GM12878 (cell line): Measurements from ENCODE around the gene PSMA7. TPM values are rescaled to one million over a fixed set of nuclear protein-coding genes. Genes with fewer than 3 reads are reported as not detected.

Source experiments
- ATAC-seq: fragments of 200-7000 bp; cut with Tn5 transposase; 3 replicates; pipeline ENCODE4 v1.9.1; 2020; ENCODE audit warnings: mild to moderate bottlenecking, moderate library complexity
- BruUV-seq: library from RNA; stranded (reverse); fragments of 400-500 nt; replicated peaks from 2 replicates; lab custom pipeline; 2021; lab: Mats Ljungman, UMichigan
- CTCF ChIA-PET: fragments of 300-600 bp; sonication (Branson Sonifier 250); formaldehyde crosslinking; extraction: SDS; loops from one replicate; lab custom pipeline; 2021; ENCODE audit warnings: inconsistent platforms; lab: Yijun Ruan, JAX
- POLR2A ChIA-PET: fragments of 350-600 bp; formaldehyde crosslinking; extraction: SDS; loops from one replicate; lab custom pipeline; 2021; ENCODE audit warnings: inconsistent platforms; lab: Charles Lee
- RAD21 ChIA-PET: fragments of 300-600 bp; sonication (Branson Sonifier 250); formaldehyde crosslinking; loops from one replicate; lab custom pipeline; 2023; ENCODE audit warnings: antibody characterized with exemption; ENCODE audit not compliant: unreplicated experiment; lab: Charles Lee
- SMC1A ChIA-PET: fragments of 300-600 bp; sonication (Branson Sonifier 250); formaldehyde crosslinking; loops from one replicate; lab custom pipeline; 2023; ENCODE audit not compliant: unreplicated experiment, uncharacterized antibody; lab: Charles Lee
- DNase-seq: peaks from one replicate; pipeline ENCODE4 v3.0.0-alpha.2; 2011; ENCODE audit warnings: low read depth, low spot score
- FAIRE-seq: peaks from 3 replicates; lab custom pipeline; 2011; peaks lifted over from hg19 to GRCh38; lab: Jason Lieb, UNC
- H2AFZ ChIP-seq: 2 replicates; pipeline ENCODE4 v1.6.0; 2011; ENCODE audit warnings: low read depth, low read length, control low read depth; ENCODE audit not compliant: control insufficient read depth
- H3K27ac ChIP-seq: 2 replicates; pipeline ENCODE4 v1.5.1; 2011; ENCODE audit warnings: control low read depth; ENCODE audit not compliant: control insufficient read depth, insufficient read depth
- H3K27me3 ChIP-seq, 2 experiments: replicated peaks in 1 of 2; 2 replicates each; pipeline versions ENCODE4 v1.6.0 to v1.6.1; 2011; ENCODE audit warnings: low read length in 1 of 2; ENCODE audit not compliant: control insufficient read depth in 2 of 2, insufficient read depth in 2 of 2
- H3K36me3 ChIP-seq, 2 experiments: 2 replicates each; pipeline ENCODE4 v1.5.1; 2011; ENCODE audit warnings: low read length in 1 of 2; ENCODE audit not compliant: control insufficient read depth in 2 of 2, insufficient read depth in 2 of 2
- H3K4me1 ChIP-seq: 2 replicates; pipeline ENCODE4 v1.6.1; 2011; ENCODE audit warnings: mild to moderate bottlenecking, low read length, moderate library complexity, mixed read lengths; ENCODE audit not compliant: control insufficient read depth, insufficient read depth
- H3K4me2 ChIP-seq: 2 replicates; pipeline ENCODE4 v1.6.0; 2011; ENCODE audit warnings: control low read depth; ENCODE audit not compliant: control insufficient read depth, insufficient read depth
- H3K4me3 ChIP-seq: fragments of 200-600 bp; sonication (generic); 2 replicates; pipeline ENCODE4 v1.5.1; 2016
- H3K79me2 ChIP-seq: 2 replicates; pipeline ENCODE4 v1.6.0; 2011; ENCODE audit warnings: low read length; ENCODE audit not compliant: control insufficient read depth, insufficient read depth
- H3K9ac ChIP-seq: 2 replicates; pipeline ENCODE4 v1.8.0; 2011; ENCODE audit warnings: low read length, control low read depth, mixed read lengths; ENCODE audit not compliant: control insufficient read depth, insufficient read depth
- H3K9me3 ChIP-seq: replicated peaks from 3 replicates; pipeline ENCODE4 v1.5.1; 2011; ENCODE audit warnings: mild to moderate bottlenecking, low read length; ENCODE audit not compliant: control insufficient read depth, insufficient read depth
- H4K20me1 ChIP-seq: 2 replicates; pipeline ENCODE4 v1.6.0; 2011; ENCODE audit not compliant: control insufficient read depth, insufficient read depth
- CTCF ChIP-seq, 3 experiments: IDR thresholded peaks in 2 of 3; conservative IDR thresholded peaks in 1 of 3; 2 replicates each; pipeline ENCODE4 v1.5.1; 2011; ENCODE audit warnings: low read depth in 3 of 3, low read length in 3 of 3, mild to moderate bottlenecking in 3 of 3, control low read depth in 2 of 3, moderate library complexity in 2 of 3, inconsistent platforms in 1 of 3, mixed read lengths in 1 of 3; ENCODE audit not compliant: control insufficient read depth in 2 of 3, insufficient read depth in 1 of 3; ENCODE audit errors: extremely low read depth in 1 of 3
- KLF5 ChIP-seq: fragments of 450-650 bp; IDR thresholded peaks from 2 replicates; pipeline ENCODE4 v1.6.1; 2014; ENCODE audit warnings: mild to moderate bottlenecking; ENCODE audit not compliant: partially characterized antibody
- PKNOX1 ChIP-seq: fragments of 450-650 bp; IDR thresholded peaks from 2 replicates; pipeline ENCODE4 v1.6.1; 2016; ENCODE audit warnings: mild to moderate bottlenecking
- POLR2A ChIP-seq: IDR thresholded peaks from 2 replicates; pipeline ENCODE4 v1.6.1; 2011; ENCODE audit warnings: low read depth, mild to moderate bottlenecking, low read length
- RCOR1 ChIP-seq: conservative IDR thresholded peaks from 2 replicates; pipeline ENCODE4 v1.6.1; 2012; ENCODE audit warnings: low read depth, low read length, improper control_type of control experiment
- ZNF217 ChIP-seq: fragments of 450-650 bp; IDR thresholded peaks from 2 replicates; pipeline ENCODE4 v1.6.1; 2017; ENCODE audit warnings: antibody characterized with exemption, mild to moderate bottlenecking
- WGBS: methylation state at CpG from one replicate; pipeline ENCODE4 v1.1.6; 2016; ENCODE audit warnings: low lambda C conversion rate; ENCODE audit not compliant: insufficient replicate concordance, insufficient coverage; ENCODE audit errors: missing lambda C conversion rate; 5-methylcytosine and 5-hydroxymethylcytosine counted together
- in situ Hi-C: fragments of 300-500 bp; cut with MboI; formaldehyde crosslinking; loops from 9 replicates; pipeline ENCODE4 v1.14.3; 2018; ENCODE audit warnings: mixed read lengths
- intact Hi-C: fragments of 100-400 bp; cut with micrococcal nuclease; formaldehyde crosslinking; loops from one replicate; pipeline ENCODE4 v1.14.2; 2022; ENCODE audit not compliant: unreplicated experiment
- polyA plus RNA-seq, 11 experiments: library from polyadenylated mRNA; depleted of rRNA in 4 of 11; unstranded in 6 of 11; stranded (reverse) in 5 of 11; fragments of >200 nt; fragmentation: Nextera tagmentation in 4 of 11; fragmentation: Illumina TruSeq in 1 of 11; extraction: Ambion mirVana in 4 of 11; extraction: Trizol in 1 of 11; gene quantifications; 1 replicate in 1 of 11; 2 replicates in 10 of 11; pipeline versions ENCODE4 v1.2.1 to v1.2.3, GENCODE V29; 2011 to 2016; ENCODE audit warnings: inconsistent platforms in 2 of 11, missing spikeins in 2 of 11, low read depth in 1 of 11
- total RNA-seq, 4 experiments: library from RNA; depleted of rRNA in 3 of 4; stranded (reverse); fragments of >200 nt in 3 of 4; fragmentation: Illumina TruSeq in 1 of 4; extraction: Trizol in 1 of 4; gene quantifications; 2 replicates each; pipeline versions ENCODE4 v1.2.1 to v1.2.3, GENCODE V29; 2013 to 2021

The PSMA7 gene
- total and polyA plus RNA-seq, 10 of the 15 experiments (the other 5 are each of a cell fraction or from before 2014, with no cell fraction given): 216 to 857 (median 368) TPM

GRCh38 chr20:62133864-62134263, 9.3 kb downstream of the PSMA7 start:
- Histone ChIP-seq H3K27me3 (no peaks in the 10 kb centered on the region), H4K20me1 (peaks cover 6% of the 10 kb centered on the region), H3K9me3 (no peaks in the 10 kb centered on the region), H3K4me1 (no peaks in the 10 kb centered on the region), H3K27ac (no peak overlapping the region), H3K4me2 (no peak overlapping the region), H3K36me3 (peaks cover 47% of the 10 kb centered on the region in 2 experiments), H3K9ac (no peak overlapping the region), H3K79me2 (peaks cover 1% of the 10 kb centered on the region), H3K4me3 (no peak overlapping the region), H2AFZ (no peak overlapping the region)
- CTCF ChIA-PET: interaction anchor here (0.6 to 3.5 kb wide), 3 partner anchors 9 to 123 kb away, joined by 3 to 35 read pairs (median 22); no protein-coding TSS in a partner anchor
- no TSS peak for BruUV-seq
- TF ChIP-seq CTCF (IDR thresholded peaks at IDR 0.05 in 2 of 3, conservative IDR thresholded peaks at IDR 0.05 in 1 of 3; ENCODE audit: control insufficient read depth in 2 of 3, extremely low read depth in 1 of 3, insufficient read depth in 1 of 3, low read depth in 3 of 3, low read length in 3 of 3) (peak in 1 of 3 experiments; percentile 38; a peak in 2 of 6 replicates), POLR2A (peak; percentile 47; the same call in 1 of the 2 replicates), KLF5 (no peak), ZNF217 (no peak), PKNOX1 (no peak), RCOR1 (no peak)
- RAD21 ChIA-PET: no interaction called here
- no peak for FAIRE-seq
- in situ Hi-C loops: no loop called here
- DNase-seq: no peak
- 32% methylated on average over 12 of the region's 12 CpGs for WGBS
- intact Hi-C loops: no loop called here
- peak; percentile 56 for ATAC-seq
- SMC1A ChIA-PET: interaction anchor here (0.6 to 1.4 kb wide), 2 partner anchors 12 to 988 kb away, joined by 4 to 5 read pairs; no protein-coding TSS in a partner anchor
- POLR2A ChIA-PET: no interaction called here
